Activated gamma-delta T cell treated with anti-CD3 and anti-CD28 coated beads, Interleukin-2, amount 50 U/mL, for 16 hours (primary cell): ENCODE data around the gene CCR8.
"Not testable (repeated sequence)": the region's sequence is repeated elsewhere in the genome, so short reads cannot be mapped to it uniquely, and the experiment has no call there.

Experiments
- DNase-seq: peaks from one replicate; pipeline ENCODE4 v3.0.0-alpha.2; 2020; ENCODE audit warnings: low read depth

The CCR8 gene

GRCh38 chr3:39315420-39315819 lies 14.1 kb upstream of the CCR8 start:
- no peak for DNase-seq

- DNase-seq: no peak
These were observed 11.8 kb upstream of the CCR8 start for GRCh38 chr3:39317571-39318169.

GRCh38 chr3:39318301-39318700 lies 11.2 kb upstream of the CCR8 start:
- DNase-seq: no peak

- no peak for DNase-seq
These were observed 10.3 kb upstream of the CCR8 start for GRCh38 chr3:39319249-39319648.

- DNase-seq: not testable (repeated sequence)
These were observed 7.9 kb upstream of the CCR8 start for GRCh38 chr3:39321574-39321983.

- not testable (repeated sequence) for DNase-seq
These were observed 7.2 kb upstream of the CCR8 start for GRCh38 chr3:39322209-39322715.

GRCh38 chr3:39322936-39323335 lies 6.6 kb upstream of the CCR8 start:
- DNase-seq: no peak

- no peak for DNase-seq
These were observed 6.0 kb upstream of the CCR8 start for GRCh38 chr3:39323494-39323893.

- DNase-seq: no peak
These were observed 4.3 kb upstream of the CCR8 start for GRCh38 chr3:39325236-39325635.

GRCh38 chr3:39327053-39327745 lies 2.3 kb upstream of the CCR8 start:
- no peak for DNase-seq

- DNase-seq: no peak
These were observed 1.7 kb upstream of the CCR8 start for GRCh38 chr3:39327746-39328349.

GRCh38 chr3:39330824-39331223 lies 1.3 kb downstream of the CCR8 start:
- no peak for DNase-seq

- DNase-seq: no peak
These were observed 3.0 kb downstream of the CCR8 start for GRCh38 chr3:39332525-39332924.

GRCh38 chr3:39333607-39334006 lies 4.1 kb downstream of the CCR8 start:
- no peak for DNase-seq

- no peak for DNase-seq
These were observed 4.7 kb downstream of the CCR8 start for GRCh38 chr3:39334205-39334604.

- DNase-seq: no peak
These were observed 8.7 kb downstream of the CCR8 start for GRCh38 chr3:39338201-39338600.

GRCh38 chr3:39339086-39339485 lies 9.6 kb downstream of the CCR8 start:
- no peak for DNase-seq

- no peak for DNase-seq
These were observed 13.7 kb downstream of the CCR8 start for GRCh38 chr3:39343076-39343717.

- DNase-seq: no peak
These were observed 14.3 kb downstream of the CCR8 start for GRCh38 chr3:39343760-39344159.

GRCh38 chr3:39344746-39345344 lies 15.3 kb downstream of the CCR8 start:
- DNase-seq: no peak

- DNase-seq: no peak
These were observed 17.5 kb downstream of the CCR8 start for GRCh38 chr3:39346785-39347585.

- no peak for DNase-seq
These were observed 18.0 kb downstream of the CCR8 start for GRCh38 chr3:39347586-39347876.
